ENCODE data around the gene PHTF2. TPM values are rescaled to one million over a fixed set of nuclear protein-coding genes. Genes with fewer than 3 reads are reported as not detected.
A peak's percentile ranks its signal among the peaks of the same experiment; 100 is the strongest.
"Not testable (repeated sequence)": the region's sequence is repeated elsewhere in the genome, so short reads cannot be mapped to it uniquely, and the experiment has no call there.

Gene PHTF2
- total and polyA plus RNA-seq, 2 of the 4 experiments (the other 2 are of a cell fraction) = 28.3 to 69.9 TPM

DNA sequence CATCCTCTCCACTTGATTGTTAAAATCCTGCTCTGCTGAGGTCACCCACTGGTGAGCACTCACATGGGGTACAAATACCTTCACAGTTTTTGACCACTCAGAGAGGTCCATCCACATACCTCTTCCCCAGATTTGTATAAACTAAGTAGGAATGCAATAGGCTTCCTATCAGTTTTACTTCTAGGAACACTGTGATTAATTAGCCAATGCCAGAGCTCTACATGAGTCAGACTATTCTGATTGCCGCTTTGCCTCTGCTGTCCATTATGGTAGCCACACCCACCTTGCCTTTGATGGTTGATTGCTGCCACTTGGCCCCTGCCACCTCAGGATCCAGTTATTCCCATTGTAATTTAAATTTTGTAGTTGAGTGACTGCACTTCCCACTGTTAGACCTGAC is 73.7 kb downstream of the PHTF2 start:
- H3K14ac ChIP-seq (replicated peaks; ENCODE audit: low read depth, low read length); H2BK15ac ChIP-seq (ENCODE audit: low read depth, low read length); BruUV-seq (replicated peaks); H3K27ac ChIP-seq (ENCODE audit: insufficient read depth, low read length); H4K8ac ChIP-seq (ENCODE audit: low read depth in 2 of 2, low read length in 2 of 2); dilution Hi-C loops (cut with HindIII; ENCODE audit: low sequenced_read_pairs, unreplicated experiment); H3K23ac ChIP-seq (ENCODE audit: low read depth, low read length); H3K36me3 ChIP-seq (ENCODE audit: control insufficient read depth, insufficient read depth, low read length); H3K4ac ChIP-seq (ENCODE audit: low read depth, low read length); H4K20me1 ChIP-seq (ENCODE audit: insufficient read depth, low read length); H3K9me3 ChIP-seq (ENCODE audit: control insufficient read depth, insufficient read depth, low read length); intact Hi-C loops (cut with micrococcal nuclease); H3K4me3 ChIP-seq (ENCODE audit: insufficient read depth, low read depth, low read length); H3K9ac ChIP-seq (ENCODE audit: low read depth, low read length); H3K9me1 ChIP-seq (ENCODE audit: insufficient read depth, low read length); H3K4me2 ChIP-seq (ENCODE audit: low read depth, low read length); H4K5ac ChIP-seq (ENCODE audit: low read depth, low read length); H3K27me3 ChIP-seq (ENCODE audit: control insufficient read depth, insufficient read depth, low read length); H2BK20ac ChIP-seq (ENCODE audit: low read depth, low read length); H2AK5ac ChIP-seq (ENCODE audit: low read depth, low read length); CTCF ChIA-PET; H4K91ac ChIP-seq (ENCODE audit: insufficient read depth, low read depth, low read length); H2AFZ ChIP-seq (replicated peaks; ENCODE audit: low read length, poor library complexity); H2BK5ac ChIP-seq (ENCODE audit: low read depth, low read length, poor library complexity, severe bottlenecking); H3K18ac ChIP-seq (ENCODE audit: low read depth, low read length); H3K56ac ChIP-seq (ENCODE audit: extremely low read depth, insufficient read depth, low read length); H2AK9ac ChIP-seq (replicated peaks; ENCODE audit: low read depth, low read length, poor library complexity); POLR2A ChIA-PET (ENCODE audit: unreplicated experiment); H2BK120ac ChIP-seq (ENCODE audit: low read depth, low read length); H3K4me1 ChIP-seq (ENCODE audit: control insufficient read depth, insufficient read depth, low read length); in situ Hi-C loops (cut with MboI; ENCODE audit: low sequenced_read_pairs): not testable (repeated sequence)
- H3K79me1 ChIP-seq (ENCODE audit: low read depth in 1 of 2, low read length in 2 of 2) = peaks cover 19 to 64% of the 10 kb centered on the region in 2 experiments
- peak; percentile 13 for DNase-seq
- 80% methylated on average over 1 of the region's 1 CpG; no CpG with 5 or more reads in 1 of the 2 experiments for WGBS, 2 experiments (ENCODE audit: extremely low coverage in 2 of 2, insufficient read length in 1 of 2)
- ATAC-seq (ENCODE audit: low read depth) = peak; percentile 24; the same call in 1 of the 2 replicates

DNA sequence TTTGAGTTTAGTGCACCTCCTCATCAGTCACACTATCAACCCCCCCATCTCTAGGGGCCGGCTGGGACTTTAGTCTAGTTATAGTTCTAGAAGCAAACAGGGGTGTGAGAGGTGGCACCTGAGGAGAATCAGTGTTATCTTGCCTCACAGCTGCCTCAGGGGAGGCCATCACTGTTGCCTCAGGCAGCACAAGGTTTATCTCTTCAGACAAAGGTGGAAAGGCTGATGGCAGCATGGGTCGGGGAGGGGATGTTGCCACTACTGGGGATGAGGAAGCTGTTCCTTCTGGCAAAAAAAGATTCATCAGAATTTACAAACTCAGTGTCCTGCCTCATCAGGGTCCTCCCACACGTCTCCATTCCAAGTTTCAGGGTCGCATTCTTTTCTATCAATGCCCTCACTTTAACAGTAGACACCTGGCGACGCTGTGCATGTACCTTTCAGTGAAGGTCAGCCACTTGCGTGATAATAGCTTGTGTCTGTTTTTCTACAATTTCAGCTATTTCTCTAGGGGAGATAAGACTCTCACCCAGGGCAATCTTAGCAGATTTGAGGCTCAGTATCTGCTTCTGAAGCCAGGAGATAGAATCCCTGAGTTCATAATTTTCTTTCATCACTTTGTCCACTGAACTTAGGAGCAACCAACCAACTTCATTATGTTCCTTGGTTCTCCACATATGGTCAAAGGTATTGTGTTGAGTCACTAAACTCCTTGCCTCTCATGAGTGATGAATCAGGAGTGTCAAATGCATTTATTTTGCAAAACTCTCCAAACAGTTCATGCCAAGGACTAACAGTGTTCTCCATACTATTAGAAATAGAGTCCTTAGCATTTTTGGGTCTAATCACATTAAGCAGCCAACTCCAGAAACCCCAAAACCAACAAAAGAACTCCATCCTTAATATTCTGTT is 75.1 kb downstream of the PHTF2 start:
- H3K9ac ChIP-seq (ENCODE audit: low read depth, low read length); H3K9me1 ChIP-seq (ENCODE audit: insufficient read depth, low read length); H3K36me3 ChIP-seq (ENCODE audit: control insufficient read depth, insufficient read depth, low read length); H3K4me3 ChIP-seq (ENCODE audit: insufficient read depth, low read depth, low read length); H2AFZ ChIP-seq (replicated peaks; ENCODE audit: low read length, poor library complexity); dilution Hi-C loops (cut with HindIII; ENCODE audit: low sequenced_read_pairs, unreplicated experiment); POLR2A ChIA-PET (ENCODE audit: unreplicated experiment); intact Hi-C loops (cut with micrococcal nuclease); in situ Hi-C loops (cut with MboI; ENCODE audit: low sequenced_read_pairs); H4K20me1 ChIP-seq (ENCODE audit: insufficient read depth, low read length); CTCF ChIA-PET; H3K9me3 ChIP-seq (ENCODE audit: control insufficient read depth, insufficient read depth, low read length); H3K27me3 ChIP-seq (ENCODE audit: control insufficient read depth, insufficient read depth, low read length); ATAC-seq (ENCODE audit: low read depth); H3K4me2 ChIP-seq (ENCODE audit: low read depth, low read length); BruUV-seq (replicated peaks); H2AK9ac ChIP-seq (replicated peaks; ENCODE audit: low read depth, low read length, poor library complexity): not testable (repeated sequence)
- H2BK5ac ChIP-seq (ENCODE audit: low read depth, low read length, poor library complexity, severe bottlenecking) = peak overlapping the region; percentile 86
- H4K8ac ChIP-seq (ENCODE audit: low read depth in 2 of 2, low read length in 2 of 2) = peak overlapping the region; percentile 42 to 78; a peak in 3 of 4 replicates
- peak overlapping the region; percentile 95 for H3K18ac ChIP-seq (ENCODE audit: low read depth, low read length)
- H2BK120ac ChIP-seq (ENCODE audit: low read depth, low read length) = peak overlapping the region; percentile 97
- H3K14ac ChIP-seq (replicated peaks; ENCODE audit: low read depth, low read length) = peak overlapping the region; percentile 81
- peak overlapping the region; percentile 93 for H3K23ac ChIP-seq (ENCODE audit: low read depth, low read length)
- 0 out of 2 replicates have a peak overlapping the region, but pooled peaks have one; percentile 59 for H3K56ac ChIP-seq (ENCODE audit: extremely low read depth, insufficient read depth, low read length)
- peak overlapping the region; percentile 91 for H4K5ac ChIP-seq (ENCODE audit: low read depth, low read length)
- H3K27ac ChIP-seq (ENCODE audit: insufficient read depth, low read length) = peak overlapping the region; percentile 53; the same call in 1 of the 2 replicates
- no CpG with 5 or more reads among the region's 7 CpGs for WGBS, 2 experiments (ENCODE audit: extremely low coverage in 2 of 2, insufficient read length in 1 of 2)
- peak overlapping the region; percentile 86 for H3K4ac ChIP-seq (ENCODE audit: low read depth, low read length)
- H2BK20ac ChIP-seq (ENCODE audit: low read depth, low read length) = peak overlapping the region; percentile 94
- peaks cover 12% of the 10 kb centered on the region for H3K4me1 ChIP-seq (ENCODE audit: control insufficient read depth, insufficient read depth, low read length)
- peak; percentile 58 for DNase-seq
- peak overlapping the region; percentile 99 for H2AK5ac ChIP-seq (ENCODE audit: low read depth, low read length)
- peak overlapping the region; percentile 87 for H4K91ac ChIP-seq (ENCODE audit: insufficient read depth, low read depth, low read length)
- H3K79me1 ChIP-seq (ENCODE audit: low read depth in 1 of 2, low read length in 2 of 2) = peaks cover 19 to 64% of the 10 kb centered on the region in 2 experiments
- peak overlapping the region; percentile 69; the same call in 2 of the 3 replicates for H2BK15ac ChIP-seq (ENCODE audit: low read depth, low read length)

Data from IMR-90 (cell line).